Activated gamma-delta T cell (primary cell): ENCODE data around the gene OTUB2.
"Not testable (repeated sequence)": the region's sequence is repeated elsewhere in the genome, so short reads cannot be mapped to it uniquely, and the experiment has no call there.

ENCODE experiments used
- DNase-seq: peaks from one replicate; lab custom pipeline; 2025; lab: John Stamatoyannopoulos, UW

Gene OTUB2

GRCh38 chr14:94056579-94057308 is 30.6 kb downstream of the OTUB2 start:
- no peak for DNase-seq

DNA sequence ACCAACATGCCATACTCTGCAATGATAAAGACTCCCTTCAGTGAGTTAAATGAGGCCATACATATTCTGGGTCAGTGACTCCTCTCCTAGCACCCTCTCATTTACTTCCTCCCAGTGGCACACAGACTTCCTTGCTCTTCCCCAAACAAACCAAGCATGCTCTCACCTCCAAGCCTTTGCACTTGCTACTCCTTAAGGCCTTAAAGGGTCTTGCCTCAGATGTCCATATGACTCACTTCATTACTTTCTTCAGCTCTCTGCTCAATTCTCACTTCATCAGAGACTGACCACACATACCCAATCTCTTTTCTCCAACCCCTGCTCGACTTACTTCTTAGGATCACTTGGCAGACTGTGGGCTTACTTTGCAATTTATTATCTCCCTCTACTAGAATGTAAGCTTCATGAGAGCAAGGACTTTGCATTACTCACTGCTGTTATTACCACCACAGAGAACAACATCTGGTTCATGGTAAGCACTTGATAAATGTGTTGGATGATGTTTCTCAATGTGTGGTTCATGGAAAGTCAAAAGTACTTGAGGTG is 32.1 kb downstream of the OTUB2 start:
- no peak for DNase-seq

DNA sequence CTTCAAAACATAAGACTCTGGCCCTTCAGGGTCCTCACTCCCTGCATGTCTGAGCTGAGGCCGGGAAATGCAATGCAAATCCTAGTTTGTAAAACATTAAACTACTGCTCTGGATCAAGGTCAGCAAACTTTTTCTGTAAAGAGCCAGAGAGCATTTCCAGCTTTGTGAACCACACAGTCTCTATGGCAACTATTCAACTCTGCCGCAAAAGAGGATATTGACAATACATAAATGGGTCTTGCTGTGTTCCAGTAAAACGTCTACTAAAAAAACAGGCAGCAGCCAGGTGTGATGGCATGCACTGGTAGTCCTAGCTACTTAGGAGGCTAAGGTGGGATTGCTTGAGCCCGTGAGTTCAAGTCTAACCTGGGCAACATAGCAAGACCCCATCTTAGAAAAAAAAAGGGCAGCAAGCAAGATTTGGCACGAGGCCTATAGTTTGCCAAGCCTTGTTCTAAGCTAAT is 32.6 kb downstream of the OTUB2 start:
- DNase-seq: no peak

- DNase-seq: no peak
These were observed 33.9 kb downstream of the OTUB2 start for GRCh38 chr14:94059998-94060397.

DNA sequence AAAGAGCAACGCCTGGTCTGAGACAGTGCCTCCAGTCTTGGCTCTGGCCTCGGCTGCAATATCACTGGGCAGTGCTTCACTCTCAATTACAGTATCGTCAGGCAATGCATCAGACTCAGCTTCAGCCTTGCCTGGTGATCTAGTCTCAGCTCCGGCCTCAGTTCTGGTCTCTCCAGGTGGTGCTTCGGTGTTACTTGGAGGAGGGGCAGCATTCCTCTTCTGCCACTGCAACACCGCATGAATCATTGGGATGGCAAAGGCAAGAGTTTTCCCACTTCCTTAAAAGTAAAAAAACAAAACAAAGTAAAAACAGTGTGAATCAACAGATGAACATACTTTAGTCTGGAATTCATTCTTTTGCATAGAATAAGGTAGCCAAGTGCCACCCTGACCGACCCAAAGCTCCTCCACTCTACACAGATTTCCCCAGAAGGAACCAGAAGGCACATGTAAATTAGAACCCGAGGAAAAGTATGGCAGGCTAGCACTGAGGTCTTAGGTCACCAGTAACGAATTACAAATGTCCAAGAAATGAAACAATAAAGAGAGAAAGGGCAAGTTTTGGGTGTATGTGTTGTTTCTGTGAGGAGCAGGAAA is 36.3 kb downstream of the OTUB2 start:
- DNase-seq: no peak

DNA sequence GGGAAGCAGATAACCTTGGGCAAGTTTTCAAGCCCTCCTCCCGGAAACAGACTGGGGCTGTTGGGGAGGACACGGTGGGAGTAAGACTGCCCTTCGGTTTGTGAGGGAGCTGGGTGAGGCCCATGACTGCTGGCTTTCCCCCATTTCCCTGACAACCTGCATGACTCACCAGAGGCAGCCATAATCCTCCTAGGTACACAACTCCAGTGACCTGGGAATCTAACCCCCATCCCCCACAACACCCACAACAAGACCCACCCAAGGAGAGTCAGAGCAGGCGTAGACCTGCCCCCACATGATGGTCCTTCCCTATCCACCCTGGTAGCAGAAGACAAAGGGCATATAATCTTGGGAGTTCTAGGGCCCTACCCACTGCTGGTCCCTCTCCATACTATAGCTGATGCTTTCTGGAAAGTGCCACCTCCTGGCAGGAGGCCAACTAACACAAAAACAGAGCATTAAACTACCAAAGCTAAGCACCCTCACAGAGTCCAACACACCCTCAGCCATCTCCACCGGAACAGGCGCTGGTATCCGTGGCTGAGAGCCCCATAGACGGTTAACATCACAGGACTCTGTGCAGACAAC is 40.0 kb downstream of the OTUB2 start:
- DNase-seq: no peak

- DNase-seq: not testable (repeated sequence)
These were observed 45.9 kb downstream of the OTUB2 start for GRCh38 chr14:94072076-94072475.

DNA sequence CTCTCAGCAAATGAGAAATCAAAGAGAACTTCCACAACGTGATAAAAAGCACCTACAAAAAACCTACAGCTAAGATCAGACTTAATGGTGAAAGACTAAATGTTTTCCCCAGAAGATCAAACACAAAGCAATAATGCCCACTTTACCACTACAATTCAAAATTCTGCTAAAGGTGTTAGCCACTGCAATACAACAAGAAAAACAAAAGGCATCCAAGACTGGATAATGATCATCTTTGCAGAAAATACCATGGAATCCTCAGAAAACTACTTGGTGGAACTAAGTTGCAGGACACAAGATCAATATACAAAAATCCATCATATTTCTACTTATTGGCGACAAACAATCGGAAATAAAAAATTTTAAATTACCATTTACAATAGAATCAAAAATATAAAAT is 48.4 kb downstream of the OTUB2 start:
- DNase-seq: no peak

GRCh38 chr14:94075008-94075407 is 48.9 kb downstream of the OTUB2 start:
- no peak for DNase-seq

GRCh38 chr14:94077111-94077821 is 51.1 kb downstream of the OTUB2 start:
- DNase-seq: no peak

DNA sequence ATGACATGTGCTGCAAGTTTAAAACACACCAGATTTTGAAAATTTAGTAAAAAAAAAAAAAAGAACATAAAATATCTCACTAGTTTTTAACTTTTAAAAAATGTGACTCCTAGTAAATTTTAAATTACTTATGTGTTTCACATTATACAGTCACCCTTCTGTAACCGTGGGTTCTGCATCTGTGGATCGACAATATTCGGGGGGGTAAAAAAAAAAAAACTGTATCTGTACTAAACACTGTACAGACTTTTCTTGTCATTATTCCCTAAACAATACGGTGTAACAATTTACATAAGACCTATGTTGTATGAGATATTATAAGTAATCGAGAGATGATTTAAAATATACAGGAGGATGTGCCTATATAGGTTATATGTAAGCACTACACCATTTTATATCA is 51.7 kb downstream of the OTUB2 start:
- no peak for DNase-seq

- no peak for DNase-seq
These were observed 53.9 kb downstream of the OTUB2 start for GRCh38 chr14:94079891-94080620.

DNA sequence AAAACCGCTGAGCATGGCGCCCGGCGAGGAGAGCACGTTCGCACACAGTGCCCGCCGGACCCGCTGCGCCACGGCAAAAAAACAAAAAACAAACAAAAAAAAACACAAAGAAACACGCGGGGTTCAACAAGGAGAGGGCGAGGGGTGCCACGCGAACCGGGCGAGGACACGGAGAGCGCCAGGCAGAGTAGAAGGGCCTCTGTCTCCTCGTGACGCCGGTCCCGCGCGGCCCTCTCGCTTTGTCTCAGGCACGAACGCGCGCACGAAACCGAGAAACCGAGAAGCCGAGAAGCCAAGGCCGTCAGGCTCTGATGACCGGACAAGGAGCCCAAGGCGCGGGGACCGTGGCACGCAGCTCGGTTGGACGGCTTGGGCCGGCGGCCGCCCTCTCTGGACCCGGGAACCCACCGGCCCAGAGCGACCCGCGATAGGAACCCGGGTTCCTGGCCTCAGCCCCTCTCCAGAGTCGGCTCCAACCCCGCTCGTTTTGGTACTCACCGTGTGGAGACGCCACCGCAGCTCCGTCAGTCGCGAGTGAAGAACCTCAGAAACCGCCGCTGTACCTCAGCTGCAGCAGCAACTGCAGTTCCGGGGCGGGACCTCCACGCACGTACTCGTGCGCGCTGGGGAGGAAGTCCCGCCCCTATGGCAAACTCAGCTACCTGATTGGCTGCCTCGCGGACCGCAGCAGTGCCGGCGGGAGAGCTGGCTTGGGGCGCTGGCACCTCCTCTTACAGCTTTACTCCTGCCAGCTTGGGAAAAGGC is 54.7 kb downstream of the OTUB2 start, which contains the start of the genes DDX24 and IFI27L1:
TSS of gene DDX24 (minus strand) at position 582 of the 765 bp plus-strand sequence. CDS start 1,460 bp downstream, outside the sequence.
TSS of gene IFI27L1 (plus strand) at position 690 of the 765 bp plus-strand sequence. CDS start 15,628 bp downstream, outside the sequence.
- DNase-seq: peak; percentile 86

- DNase-seq: no peak
These were observed 55.3 kb downstream of the OTUB2 start for GRCh38 chr14:94081386-94081820.

DNA sequence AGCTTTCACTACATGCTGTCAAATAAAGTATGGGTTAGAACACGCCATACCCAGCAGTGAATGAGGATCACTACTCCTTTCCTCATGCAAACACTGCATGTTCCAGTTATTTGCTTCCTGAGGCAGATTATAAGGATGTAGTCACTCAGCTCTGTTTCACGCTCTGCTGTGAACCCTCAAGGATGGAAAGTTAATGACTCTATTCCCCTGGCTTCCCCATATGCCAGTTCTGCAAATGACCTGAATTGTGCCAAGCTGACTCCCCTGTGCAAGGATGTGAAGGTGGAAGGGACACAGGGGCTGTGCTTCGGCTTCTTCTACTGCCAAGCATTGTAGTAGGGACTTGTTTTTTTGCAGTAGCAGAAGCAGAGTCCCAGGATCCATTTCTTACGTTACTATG is 61.8 kb downstream of the OTUB2 start:
- DNase-seq: no peak

- no peak for DNase-seq
These were observed 62.4 kb downstream of the OTUB2 start for GRCh38 chr14:94088516-94088915.

GRCh38 chr14:94089479-94089878 is 63.3 kb downstream of the OTUB2 start:
- no peak for DNase-seq

- no peak for DNase-seq
These were observed 67.3 kb downstream of the OTUB2 start for GRCh38 chr14:94093418-94093817.

GRCh38 chr14:94097091-94097490 is 71.0 kb downstream of the OTUB2 start:
- DNase-seq: no peak
